ENCODE results near the gene VRK3.

Gene VRK3

GRCh38 chr19:50030937-50031336, 5.8 kb upstream of the VRK3 start:
- in situ Hi-C loops (cut with MboI; ENCODE audit: low sequenced_read_pairs): no loop called here

- in situ Hi-C loops (cut with MboI; ENCODE audit: low sequenced_read_pairs): no loop called here
Observed at GRCh38 chr19:50030225-50030624, 5.1 kb upstream of the VRK3 start.

- in situ Hi-C loops (cut with MboI; ENCODE audit: low sequenced_read_pairs): no loop called here
Observed at GRCh38 chr19:50026550-50026906, 1.4 kb upstream of the VRK3 start.

- in situ Hi-C loops (cut with MboI; ENCODE audit: low sequenced_read_pairs): no loop called here
Observed at GRCh38 chr19:50025794-50026549, 800 bp upstream of the VRK3 start, which contains the start of gene ZNF473. TSS of gene ZNF473 (plus strand) at chr19:50026005. CDS start at chr19:50031083, 5,078 bp downstream.

GRCh38 chr19:50024719-50025021, 502 bp downstream of the VRK3 start:
- in situ Hi-C loops (cut with MboI; ENCODE audit: low sequenced_read_pairs): no loop called here

GRCh38 chr19:50022823-50023222, 2.3 kb downstream of the VRK3 start:
- in situ Hi-C loops (cut with MboI; ENCODE audit: low sequenced_read_pairs): no loop called here

- in situ Hi-C loops (cut with MboI; ENCODE audit: low sequenced_read_pairs): no loop called here
Observed at GRCh38 chr19:50020481-50020880, 4.7 kb downstream of the VRK3 start.

GRCh38 chr19:50016225-50016807, 8.9 kb downstream of the VRK3 start:
- in situ Hi-C loops (cut with MboI; ENCODE audit: low sequenced_read_pairs): no loop called here

GRCh38 chr19:50008532-50008931, 16.6 kb downstream of the VRK3 start:
- in situ Hi-C loops (cut with MboI; ENCODE audit: low sequenced_read_pairs): no loop called here

- in situ Hi-C loops (cut with MboI; ENCODE audit: low sequenced_read_pairs): no loop called here
Observed at GRCh38 chr19:50007947-50008346, 17.2 kb downstream of the VRK3 start.

GRCh38 chr19:50007170-50007569, 18.0 kb downstream of the VRK3 start:
- in situ Hi-C loops (cut with MboI; ENCODE audit: low sequenced_read_pairs): no loop called here

- in situ Hi-C loops (cut with MboI; ENCODE audit: low sequenced_read_pairs): no loop called here
Observed at GRCh38 chr19:50005428-50005827, 19.7 kb downstream of the VRK3 start.

- in situ Hi-C loops (cut with MboI; ENCODE audit: low sequenced_read_pairs): no loop called here
Observed at GRCh38 chr19:50003810-50004419, 21.3 kb downstream of the VRK3 start.

GRCh38 chr19:50003254-50003788, 21.9 kb downstream of the VRK3 start:
- in situ Hi-C loops (cut with MboI; ENCODE audit: low sequenced_read_pairs): no loop called here

GRCh38 chr19:50002386-50002960, 22.7 kb downstream of the VRK3 start:
- in situ Hi-C loops (cut with MboI; ENCODE audit: low sequenced_read_pairs): no loop called here

GRCh38 chr19:50001775-50002174, 23.4 kb downstream of the VRK3 start:
- in situ Hi-C loops (cut with MboI; ENCODE audit: low sequenced_read_pairs): no loop called here

GRCh38 chr19:50000841-50001557, 24.2 kb downstream of the VRK3 start:
- in situ Hi-C loops (cut with MboI; ENCODE audit: low sequenced_read_pairs): no loop called here

- in situ Hi-C loops (cut with MboI; ENCODE audit: low sequenced_read_pairs): no loop called here
Observed at GRCh38 chr19:50000038-50000840, 24.9 kb downstream of the VRK3 start.

GRCh38 chr19:49999371-50000010, 25.7 kb downstream of the VRK3 start:
- in situ Hi-C loops (cut with MboI; ENCODE audit: low sequenced_read_pairs): no loop called here

- in situ Hi-C loops (cut with MboI; ENCODE audit: low sequenced_read_pairs): no loop called here
Observed at GRCh38 chr19:49997709-49998108, 27.5 kb downstream of the VRK3 start.

Data from HL-60/S4 treated with retinoic acid at 250 ng/mL for 4 days and 3 days (cell line).